ENCODE results near the gene SIGLEC8.

SIGLEC8 gene

GRCh38 chr19:51490676-51491075 is 32.4 kb upstream of the SIGLEC8 start:
- no peaks in the 10 kb centered on the region for H3K9me3 ChIP-seq (ENCODE audit: low read length)
- no peaks in the 10 kb centered on the region for H3K27me3 ChIP-seq (ENCODE audit: control insufficient read depth in 1 of 2, insufficient read depth in 2 of 2, low read length in 2 of 2)
- no peak overlapping the region for H3K4me3 ChIP-seq (ENCODE audit: low read depth in 1 of 2, low read length in 2 of 2)
- H3K9ac ChIP-seq (ENCODE audit: low read length) = no peak overlapping the region
- no peaks in the 10 kb centered on the region for H3K4me1 ChIP-seq (ENCODE audit: insufficient read depth, low read length)
- H3K36me3 ChIP-seq (ENCODE audit: insufficient read depth, low read length) = no peaks in the 10 kb centered on the region
- no peak overlapping the region for H3K27ac ChIP-seq (ENCODE audit: low read depth, low read length)

DNA sequence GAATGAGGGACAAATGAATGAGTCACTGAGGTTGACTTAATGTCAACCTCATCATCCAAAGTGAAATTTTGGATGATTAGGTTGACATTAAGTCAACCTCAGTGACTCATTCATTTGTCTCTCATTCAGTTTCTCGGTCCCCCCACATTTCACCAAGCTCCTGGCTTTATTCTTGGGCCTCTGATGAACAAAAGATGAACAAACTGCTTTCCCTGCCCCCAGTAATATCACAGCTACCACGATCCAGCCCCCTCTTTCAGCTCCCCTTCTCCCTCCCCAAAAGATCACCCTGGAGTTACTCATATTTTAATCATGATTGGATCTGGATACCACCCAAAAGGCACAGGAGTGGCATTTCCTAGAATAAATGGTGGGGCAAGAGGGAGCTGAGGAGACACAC is 30.9 kb upstream of the SIGLEC8 start:
- Histone ChIP-seq H3K9ac (ENCODE audit: low read length) (no peak overlapping the region), H3K27ac (ENCODE audit: low read depth, low read length) (no peak overlapping the region), H3K36me3 (ENCODE audit: insufficient read depth, low read length) (no peaks in the 10 kb centered on the region), H3K27me3 (ENCODE audit: control insufficient read depth in 1 of 2, insufficient read depth in 2 of 2, low read length in 2 of 2) (no peaks in the 10 kb centered on the region), H3K9me3 (ENCODE audit: low read length) (no peaks in the 10 kb centered on the region), H3K4me3 (ENCODE audit: low read depth in 1 of 2, low read length in 2 of 2) (no peak overlapping the region), H3K4me1 (ENCODE audit: insufficient read depth, low read length) (no peaks in the 10 kb centered on the region)

- H3K4me1 ChIP-seq (ENCODE audit: insufficient read depth, low read length) = no peaks in the 10 kb centered on the region
- no peaks in the 10 kb centered on the region for H3K9me3 ChIP-seq (ENCODE audit: low read length)
- H3K4me3 ChIP-seq (ENCODE audit: low read depth in 1 of 2, low read length in 2 of 2) = no peak overlapping the region
- H3K36me3 ChIP-seq (ENCODE audit: insufficient read depth, low read length) = no peaks in the 10 kb centered on the region
- no peak overlapping the region for H3K9ac ChIP-seq (ENCODE audit: low read length)
- no peak overlapping the region for H3K27ac ChIP-seq (ENCODE audit: low read depth, low read length)
- H3K27me3 ChIP-seq (ENCODE audit: control insufficient read depth in 1 of 2, insufficient read depth in 2 of 2, low read length in 2 of 2) = no peaks in the 10 kb centered on the region
Observed at GRCh38 chr19:51488491-51488890, 30.2 kb upstream of the SIGLEC8 start.

DNA sequence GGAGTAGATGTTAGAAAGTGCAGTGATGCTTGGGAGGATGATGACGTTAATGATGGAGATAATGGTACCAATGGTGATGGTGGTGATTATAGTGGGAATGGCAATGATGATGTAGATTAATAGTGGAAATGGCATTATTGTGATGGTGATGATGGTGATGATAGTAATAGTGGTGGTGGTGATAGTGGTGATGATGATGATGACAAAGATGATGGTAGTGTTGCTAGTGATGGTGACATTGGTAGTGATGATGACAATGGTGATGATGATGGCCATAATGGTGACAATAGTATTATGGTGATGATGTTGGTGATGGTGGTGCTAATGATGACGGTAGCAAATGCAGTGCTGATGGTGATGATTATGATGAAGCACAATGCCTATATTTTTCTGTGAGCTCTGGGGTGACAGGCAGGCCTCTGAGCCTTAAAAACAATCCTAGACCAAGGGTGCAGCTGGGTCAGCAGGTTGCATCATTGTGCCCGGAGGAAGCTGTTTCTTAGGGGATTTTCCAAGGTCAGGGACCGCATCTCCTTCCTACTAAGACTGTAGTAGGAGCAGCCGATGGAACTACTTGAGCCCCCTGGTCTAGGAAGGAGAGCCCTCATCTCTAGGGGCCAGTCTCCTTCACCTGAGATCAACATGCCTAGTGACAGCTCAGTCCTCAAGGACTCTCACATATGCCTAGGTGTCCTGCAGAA is 27.9 kb upstream of the SIGLEC8 start:
- no peaks in the 10 kb centered on the region for H3K9me3 ChIP-seq (ENCODE audit: low read length)
- no peak overlapping the region for H3K4me3 ChIP-seq (ENCODE audit: low read depth in 1 of 2, low read length in 2 of 2)
- H3K4me1 ChIP-seq (ENCODE audit: insufficient read depth, low read length) = no peaks in the 10 kb centered on the region
- H3K27ac ChIP-seq (ENCODE audit: low read depth, low read length) = no peak overlapping the region
- H3K36me3 ChIP-seq (ENCODE audit: insufficient read depth, low read length) = no peaks in the 10 kb centered on the region
- no peaks in the 10 kb centered on the region for H3K27me3 ChIP-seq (ENCODE audit: control insufficient read depth in 1 of 2, insufficient read depth in 2 of 2, low read length in 2 of 2)
- no peak overlapping the region for H3K9ac ChIP-seq (ENCODE audit: low read length)

GRCh38 chr19:51480590-51480989 is 22.3 kb upstream of the SIGLEC8 start:
- peaks cover 6 to 13% of the 10 kb centered on the region in 2 donors for H3K27me3 ChIP-seq (ENCODE audit: control insufficient read depth in 1 of 2, insufficient read depth in 2 of 2, low read length in 2 of 2)
- H3K27ac ChIP-seq (ENCODE audit: low read depth, low read length) = no peak overlapping the region
- no peak overlapping the region for H3K9ac ChIP-seq (ENCODE audit: low read length)
- no peak overlapping the region for H3K4me3 ChIP-seq (ENCODE audit: low read depth in 1 of 2, low read length in 2 of 2)
- H3K36me3 ChIP-seq (ENCODE audit: insufficient read depth, low read length) = no peaks in the 10 kb centered on the region
- H3K9me3 ChIP-seq (ENCODE audit: low read length) = no peaks in the 10 kb centered on the region
- no peaks in the 10 kb centered on the region for H3K4me1 ChIP-seq (ENCODE audit: insufficient read depth, low read length)

- Histone ChIP-seq H3K36me3 (ENCODE audit: insufficient read depth, low read length) (no peaks in the 10 kb centered on the region), H3K4me1 (ENCODE audit: insufficient read depth, low read length) (no peaks in the 10 kb centered on the region), H3K27ac (ENCODE audit: low read depth, low read length) (no peak overlapping the region), H3K4me3 (ENCODE audit: low read depth in 1 of 2, low read length in 2 of 2) (no peak overlapping the region), H3K9ac (ENCODE audit: low read length) (no peak overlapping the region), H3K9me3 (ENCODE audit: low read length) (no peaks in the 10 kb centered on the region), H3K27me3 (ENCODE audit: control insufficient read depth in 1 of 2, insufficient read depth in 2 of 2, low read length in 2 of 2) (peaks cover 6 to 13% of the 10 kb centered on the region in 2 donors)
Observed at GRCh38 chr19:51479531-51480331, 21.5 kb upstream of the SIGLEC8 start.

- Histone ChIP-seq H3K36me3 (ENCODE audit: insufficient read depth, low read length) (no peaks in the 10 kb centered on the region), H3K27ac (ENCODE audit: low read depth, low read length) (no peak within 1 kb of the TSS), H3K4me3 (ENCODE audit: low read depth in 1 of 2, low read length in 2 of 2) (no peak within 1 kb of the TSS), H3K27me3 (ENCODE audit: control insufficient read depth in 1 of 2, insufficient read depth in 2 of 2, low read length in 2 of 2) (peaks cover 6 to 14% of the 10 kb centered on the region in 2 donors), H3K4me1 (ENCODE audit: insufficient read depth, low read length) (no peaks in the 10 kb centered on the region), H3K9me3 (ENCODE audit: low read length) (no peaks in the 10 kb centered on the region), H3K9ac (ENCODE audit: low read length) (no peak within 1 kb of the TSS)
Observed at GRCh38 chr19:51478381-51479234, 20.4 kb upstream of the SIGLEC8 start, which contains the start of gene CEACAM18. Gene CEACAM18, plus strand, starts transcription at chr19:51478539.

DNA sequence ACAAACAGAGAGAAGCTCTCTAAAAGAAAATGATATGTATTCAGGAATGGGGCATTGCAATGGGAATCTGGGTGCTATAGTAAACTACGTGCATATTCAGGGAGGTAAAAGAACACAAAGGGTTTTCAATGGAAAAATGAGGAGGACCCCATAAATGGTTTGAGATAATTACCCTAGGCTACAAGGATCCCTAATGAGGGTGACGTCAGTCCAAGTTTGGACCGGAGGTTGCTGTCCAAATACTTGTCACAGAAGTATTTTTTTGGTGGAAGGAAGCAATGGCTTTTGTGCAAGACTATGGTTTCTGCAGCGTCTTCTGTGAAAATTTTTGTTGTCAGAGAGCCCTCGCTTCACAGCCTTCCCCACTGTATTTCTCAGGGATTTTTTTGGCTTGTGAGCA is 19.1 kb upstream of the SIGLEC8 start:
- no peak overlapping the region for H3K4me3 ChIP-seq (ENCODE audit: low read depth in 1 of 2, low read length in 2 of 2)
- no peak overlapping the region for H3K27ac ChIP-seq (ENCODE audit: low read depth, low read length)
- peaks cover 6 to 19% of the 10 kb centered on the region in 2 donors for H3K27me3 ChIP-seq (ENCODE audit: control insufficient read depth in 1 of 2, insufficient read depth in 2 of 2, low read length in 2 of 2)
- H3K9me3 ChIP-seq (ENCODE audit: low read length) = no peaks in the 10 kb centered on the region
- no peaks in the 10 kb centered on the region for H3K36me3 ChIP-seq (ENCODE audit: insufficient read depth, low read length)
- no peak overlapping the region for H3K9ac ChIP-seq (ENCODE audit: low read length)
- no peaks in the 10 kb centered on the region for H3K4me1 ChIP-seq (ENCODE audit: insufficient read depth, low read length)

- H3K36me3 ChIP-seq (ENCODE audit: insufficient read depth, low read length) = no peaks in the 10 kb centered on the region
- no peak overlapping the region for H3K27ac ChIP-seq (ENCODE audit: low read depth, low read length)
- no peak overlapping the region for H3K4me3 ChIP-seq (ENCODE audit: low read depth in 1 of 2, low read length in 2 of 2)
- H3K9ac ChIP-seq (ENCODE audit: low read length) = no peak overlapping the region
- H3K27me3 ChIP-seq (ENCODE audit: control insufficient read depth in 1 of 2, insufficient read depth in 2 of 2, low read length in 2 of 2) = peaks cover 6 to 19% of the 10 kb centered on the region in 2 donors
- no peaks in the 10 kb centered on the region for H3K9me3 ChIP-seq (ENCODE audit: low read length)
- no peaks in the 10 kb centered on the region for H3K4me1 ChIP-seq (ENCODE audit: insufficient read depth, low read length)
Observed at GRCh38 chr19:51476164-51476563, 17.9 kb upstream of the SIGLEC8 start.

- Histone ChIP-seq H3K27ac (ENCODE audit: low read depth, low read length) (no peak overlapping the region), H3K4me1 (ENCODE audit: insufficient read depth, low read length) (no peaks in the 10 kb centered on the region), H3K4me3 (ENCODE audit: low read depth in 1 of 2, low read length in 2 of 2) (no peak overlapping the region)
Observed at GRCh38 chr19:51473009-51473707, 14.9 kb upstream of the SIGLEC8 start.

GRCh38 chr19:51472607-51473006 is 14.4 kb upstream of the SIGLEC8 start:
- H3K9me3 ChIP-seq (ENCODE audit: low read length) = no peaks in the 10 kb centered on the region
- H3K4me3 ChIP-seq (ENCODE audit: low read depth in 1 of 2, low read length in 2 of 2) = no peak overlapping the region

More at GRCh38 chr19:51473009-51473707, 14.9 kb upstream of the SIGLEC8 start:
- Histone ChIP-seq H3K9me3 (ENCODE audit: low read length) (no peaks in the 10 kb centered on the region), H3K27me3 (ENCODE audit: control insufficient read depth in 1 of 2, insufficient read depth in 2 of 2, low read length in 2 of 2) (peaks cover 0 to 11% of the 10 kb centered on the region in 2 donors), H3K36me3 (ENCODE audit: insufficient read depth, low read length) (no peaks in the 10 kb centered on the region), H3K9ac (ENCODE audit: low read length) (no peak overlapping the region)

More at GRCh38 chr19:51472607-51473006, 14.4 kb upstream of the SIGLEC8 start:
- H3K36me3 ChIP-seq (ENCODE audit: insufficient read depth, low read length) = no peaks in the 10 kb centered on the region
- peaks cover 0 to 11% of the 10 kb centered on the region in 2 donors for H3K27me3 ChIP-seq (ENCODE audit: control insufficient read depth in 1 of 2, insufficient read depth in 2 of 2, low read length in 2 of 2)
- H3K27ac ChIP-seq (ENCODE audit: low read depth, low read length) = no peak overlapping the region
- no peaks in the 10 kb centered on the region for H3K4me1 ChIP-seq (ENCODE audit: insufficient read depth, low read length)
- no peak overlapping the region for H3K9ac ChIP-seq (ENCODE audit: low read length)

All from muscle layer of colon (tissue), 2 donors.